HG03139 (cell line): ENCODE data around the gene FSHB.
"Not testable (repeated sequence)": the region's sequence is repeated elsewhere in the genome, so short reads cannot be mapped to it uniquely, and the experiment has no call there.

Source experiments
- ATAC-seq: cut with Tn5 transposase; IDR thresholded peaks from one replicate; pipeline ENCODE4 v1.9.1; 2021; ENCODE audit not compliant: unreplicated experiment

Gene FSHB

DNA sequence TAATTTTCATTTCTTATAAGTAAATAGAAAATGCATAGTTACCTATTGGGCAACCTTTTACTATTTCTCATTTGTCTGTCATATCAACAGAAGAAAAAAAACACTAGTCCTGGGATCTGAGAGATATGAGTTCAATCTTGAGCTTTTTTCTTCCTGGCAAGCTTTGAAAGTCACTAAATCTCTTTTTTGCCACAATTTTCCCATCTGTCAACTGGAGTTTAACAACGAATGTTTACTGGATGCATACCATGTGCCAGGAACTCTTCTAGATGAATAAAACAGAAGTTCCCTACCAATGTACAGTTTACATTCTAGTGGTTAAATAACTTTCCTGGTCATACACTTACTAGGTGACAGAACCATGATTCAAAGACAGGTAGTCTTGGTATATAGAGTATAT lies 31.0 kb downstream of the FSHB start:
- no peak for ATAC-seq

DNA sequence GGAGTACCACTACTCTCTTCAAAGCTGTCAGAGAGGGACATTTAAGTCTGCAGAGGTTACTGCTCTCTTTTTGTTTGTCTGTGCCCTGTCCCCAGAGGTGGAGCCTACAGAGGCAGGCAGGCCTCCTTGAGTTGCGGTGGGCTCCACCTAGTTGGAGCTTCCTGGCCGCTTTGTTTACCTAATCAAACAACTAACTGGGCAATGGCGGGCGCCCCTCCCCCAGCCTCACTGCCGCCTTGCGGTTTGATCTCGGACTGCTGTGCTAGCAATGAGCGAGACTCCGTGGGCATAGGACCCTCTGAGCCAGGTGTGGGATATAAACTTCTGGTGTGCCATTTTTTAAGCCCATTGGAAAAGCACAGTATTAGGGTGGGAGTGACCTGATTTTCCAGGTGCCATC lies 37.8 kb downstream of the FSHB start:
- ATAC-seq, result not testable (repeated sequence)

DNA sequence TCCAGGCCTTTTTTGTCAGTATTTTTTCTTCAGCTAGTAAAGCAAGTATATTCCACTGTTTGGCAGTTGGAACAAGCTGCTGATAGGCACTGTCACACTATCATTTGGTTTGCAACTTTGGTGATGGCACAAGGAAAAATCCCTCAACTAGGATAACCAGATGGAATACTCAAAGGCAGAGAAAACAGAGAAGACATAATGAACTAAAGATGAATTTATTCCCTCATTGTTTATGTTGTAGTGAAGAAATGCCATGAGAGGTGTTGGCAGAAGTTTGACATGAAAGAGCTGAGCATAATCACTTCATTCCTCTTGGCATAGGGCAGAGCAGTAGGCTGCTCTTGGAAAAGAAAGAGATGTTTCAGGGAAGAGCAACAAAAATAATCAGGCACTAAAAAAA lies 39.9 kb downstream of the FSHB start:
- no peak for ATAC-seq

DNA sequence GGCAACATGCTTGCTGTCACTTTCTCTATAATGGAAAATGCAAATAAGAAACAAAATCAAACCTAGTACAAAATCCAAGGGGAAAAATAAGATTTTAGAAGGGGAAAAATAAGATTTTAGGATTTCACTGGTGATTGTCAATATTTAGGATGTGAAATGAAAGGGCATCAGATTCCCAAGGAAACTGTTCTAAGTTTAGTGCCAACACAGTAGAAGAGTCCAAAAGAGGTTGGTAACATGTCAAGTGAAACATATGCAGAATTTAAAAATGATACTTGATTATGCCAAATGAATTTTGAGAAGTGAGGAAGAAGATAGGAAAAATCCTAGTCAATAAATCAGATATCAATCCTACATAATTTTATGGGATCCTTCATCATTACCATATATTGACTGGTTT lies 46.4 kb downstream of the FSHB start:
- no peak for ATAC-seq

- ATAC-seq, result no peak
Measured at GRCh38 chr11:30279796-30280195, 49.0 kb downstream of the FSHB start.

GRCh38 chr11:30281476-30282288 lies 50.9 kb downstream of the FSHB start:
- ATAC-seq, result peak; percentile 13

GRCh38 chr11:30282289-30282631 lies 51.4 kb downstream of the FSHB start:
- ATAC-seq, result peak; percentile 97
